Muscle layer of colon (tissue), 2 donors: ENCODE measurements around the gene CDC25B.

Experiments used
- H3K27ac ChIP-seq: one replicate; pipeline ENCODE4 v1.7.0; 2013; ENCODE audit warnings: low read depth, mild to moderate bottlenecking, low read length, moderate library complexity
- H3K27me3 ChIP-seq, 2 donors: one replicate each; pipeline ENCODE4 v1.7.0; 2013; ENCODE audit warnings: low read length in 2 of 2, mild to moderate bottlenecking in 2 of 2; ENCODE audit not compliant: insufficient read depth in 2 of 2, control insufficient read depth in 1 of 2
- H3K36me3 ChIP-seq: one replicate; pipeline ENCODE4 v1.7.0; 2013; ENCODE audit warnings: mild to moderate bottlenecking, low read length; ENCODE audit not compliant: insufficient read depth
- H3K4me1 ChIP-seq: one replicate; pipeline ENCODE4 v1.7.0; 2013; ENCODE audit warnings: mild to moderate bottlenecking, low read length; ENCODE audit not compliant: insufficient read depth
- H3K4me3 ChIP-seq, 2 donors: one replicate each; pipeline ENCODE4 v1.7.0; 2013; ENCODE audit warnings: low read length in 2 of 2, low read depth in 1 of 2, mild to moderate bottlenecking in 1 of 2, moderate library complexity in 1 of 2
- H3K9ac ChIP-seq: one replicate; pipeline ENCODE4 v1.7.0; 2013; ENCODE audit warnings: low read length
- H3K9me3 ChIP-seq: one replicate; pipeline ENCODE4 v1.7.0; 2013; ENCODE audit warnings: mild to moderate bottlenecking, low read length
- donor health status: abdominal sarcoma.
- donor health status: Adenocarcinoma of cecum.

Gene CDC25B

DNA sequence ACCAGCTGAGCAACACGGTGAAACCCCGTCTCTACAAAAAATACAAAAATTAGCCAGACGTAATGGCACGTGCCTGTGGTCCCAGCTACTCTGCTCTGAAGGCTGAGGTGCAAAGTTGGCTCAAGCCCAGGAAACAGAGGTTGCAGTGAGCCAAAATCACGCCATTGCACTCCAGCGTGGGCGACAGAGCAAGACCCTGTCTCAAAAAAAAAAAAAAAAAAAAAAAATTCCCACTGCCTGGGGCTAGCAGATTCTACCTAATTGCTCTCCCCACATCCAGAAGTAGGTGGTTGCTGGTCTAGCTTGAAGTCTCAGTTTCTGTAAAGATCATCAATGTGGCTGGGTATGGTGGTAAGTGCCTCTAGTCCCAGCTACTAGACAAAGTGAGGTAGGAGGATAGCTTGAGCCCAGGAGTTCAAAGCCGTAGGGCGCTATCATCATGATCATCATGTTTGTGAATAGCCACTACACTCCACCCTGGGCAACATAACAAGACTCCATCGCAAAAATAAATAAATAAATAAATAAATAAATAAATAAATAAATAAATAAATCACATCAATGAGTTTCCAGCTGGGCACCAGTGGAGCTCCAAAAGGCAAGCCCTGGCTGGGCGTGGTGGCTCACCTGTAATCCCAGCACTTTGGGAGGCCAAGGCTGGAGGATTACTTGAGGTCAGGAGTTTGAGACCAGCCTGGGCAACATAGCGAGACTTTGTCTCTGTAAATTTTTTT lies 17.9 kb downstream of the CDC25B start:
- Histone ChIP-seq H3K27me3 (no peaks in the 10 kb centered on the region), H3K4me3 (no peak overlapping the region), H3K9me3 (no peaks in the 10 kb centered on the region), H3K4me1 (peaks cover 40% of the 10 kb centered on the region), H3K9ac (no peak overlapping the region), H3K27ac (no peak overlapping the region), H3K36me3 (no peaks in the 10 kb centered on the region)

DNA sequence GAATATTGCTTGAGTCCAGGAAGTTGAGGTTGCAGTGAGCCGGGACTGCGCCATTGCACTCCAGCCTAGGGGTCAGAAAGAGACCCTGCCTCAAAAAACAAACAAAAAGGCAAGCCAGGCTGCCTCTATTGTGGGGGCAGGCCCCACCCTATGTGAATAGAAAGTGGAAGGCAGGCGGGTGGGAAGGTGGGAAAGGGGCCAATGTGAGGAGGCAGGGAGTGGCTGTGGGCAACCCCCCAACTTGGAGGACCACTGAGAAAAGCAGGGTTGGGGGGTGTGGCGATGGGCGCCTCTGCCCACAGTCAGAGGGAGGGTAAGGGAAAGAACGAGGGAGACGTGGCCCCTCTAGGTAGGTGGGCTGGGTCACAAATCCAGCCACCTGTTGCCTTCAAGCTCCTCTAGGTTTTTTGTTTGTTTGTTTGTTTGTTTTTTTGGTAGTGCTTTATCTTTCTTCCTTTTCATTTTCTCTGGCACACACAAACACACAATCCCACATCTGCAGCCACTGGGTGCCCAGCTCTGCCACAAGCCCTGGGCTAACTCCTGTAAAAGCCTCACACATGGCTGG lies 18.9 kb downstream of the CDC25B start:
- no peak overlapping the region for H3K27ac ChIP-seq
- no peaks in the 10 kb centered on the region for H3K27me3 ChIP-seq
- H3K36me3 ChIP-seq: no peaks in the 10 kb centered on the region
- H3K9me3 ChIP-seq: no peaks in the 10 kb centered on the region
- no peak overlapping the region for H3K4me3 ChIP-seq
- peaks cover 46% of the 10 kb centered on the region for H3K4me1 ChIP-seq
- H3K9ac ChIP-seq: no peak overlapping the region

- H3K4me3 ChIP-seq: no peak overlapping the region
- no peaks in the 10 kb centered on the region for H3K36me3 ChIP-seq
- no peak overlapping the region for H3K27ac ChIP-seq
- H3K27me3 ChIP-seq: no peaks in the 10 kb centered on the region
- H3K9me3 ChIP-seq: no peaks in the 10 kb centered on the region
- peaks cover 38% of the 10 kb centered on the region for H3K4me1 ChIP-seq
- no peak overlapping the region for H3K9ac ChIP-seq
These were observed 19.7 kb downstream of the CDC25B start for GRCh38 chr20:3815703-3816315.

- Histone ChIP-seq H3K4me1 (peaks cover 27% of the 10 kb centered on the region), H3K9ac (no peak overlapping the region), H3K9me3 (no peaks in the 10 kb centered on the region), H3K4me3 (no peak overlapping the region), H3K27me3 (no peaks in the 10 kb centered on the region), H3K27ac (peak overlapping the region; percentile 97), H3K36me3 (peaks cover 11% of the 10 kb centered on the region)
These were observed 22.3 kb downstream of the CDC25B start for GRCh38 chr20:3818155-3819151.

DNA sequence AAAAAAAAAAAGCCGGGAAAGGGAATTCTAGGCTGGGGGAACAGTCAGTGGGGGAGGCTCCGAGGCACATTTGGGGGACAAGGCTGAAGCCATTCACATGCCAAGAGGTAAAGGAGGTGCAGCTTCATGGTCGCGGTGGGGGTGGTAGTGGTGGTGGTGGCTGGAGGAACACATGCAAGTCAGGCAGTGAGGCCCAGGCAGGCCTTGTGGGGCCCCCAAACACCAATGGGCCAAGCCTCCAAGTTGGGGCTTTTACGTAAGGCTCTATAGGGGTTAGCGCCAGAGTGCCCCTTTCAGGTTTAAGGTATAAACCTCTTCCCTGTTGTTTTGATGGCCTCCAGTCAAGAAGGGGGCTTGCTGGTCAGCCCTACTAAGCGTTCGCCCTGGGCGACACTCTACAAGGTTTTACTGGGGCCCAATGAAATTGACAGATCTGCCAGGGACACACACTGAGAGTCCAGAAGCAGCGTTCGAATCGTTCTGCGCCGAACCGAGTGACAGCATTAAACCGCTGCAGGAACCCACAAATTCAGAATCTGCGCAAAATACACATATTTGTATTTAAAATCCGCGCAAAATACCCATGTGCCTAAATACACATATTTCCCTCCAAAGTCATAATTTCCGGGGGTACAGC lies 23.4 kb downstream of the CDC25B start:
- Histone ChIP-seq H3K4me1 (peaks cover 25% of the 10 kb centered on the region), H3K36me3 (peaks cover 21% of the 10 kb centered on the region), H3K9me3 (no peaks in the 10 kb centered on the region), H3K27me3 (no peaks in the 10 kb centered on the region), H3K9ac (peak overlapping the region; percentile 85), H3K27ac (peak overlapping the region; percentile 97), H3K4me3 (peak overlapping the region; percentile 70 to 76)

- H3K9me3 ChIP-seq: no peaks in the 10 kb centered on the region
- H3K4me3 ChIP-seq: peak within 1 kb of the TSS; percentile 70 to 76
- peak within 1 kb of the TSS; percentile 97 for H3K27ac ChIP-seq
- no peaks in the 10 kb centered on the region for H3K27me3 ChIP-seq
- peaks cover 21% of the 10 kb centered on the region for H3K36me3 ChIP-seq
- peaks cover 25% of the 10 kb centered on the region for H3K4me1 ChIP-seq
- H3K9ac ChIP-seq: peak within 1 kb of the TSS; percentile 85
These were observed 24.2 kb downstream of the CDC25B start, which contains the start of gene AP5S1 for GRCh38 chr20:3820048-3820900. Gene AP5S1 (plus strand): TSS chr20:3820547. CDS start chr20:3822118, 1,571 bp downstream.

DNA sequence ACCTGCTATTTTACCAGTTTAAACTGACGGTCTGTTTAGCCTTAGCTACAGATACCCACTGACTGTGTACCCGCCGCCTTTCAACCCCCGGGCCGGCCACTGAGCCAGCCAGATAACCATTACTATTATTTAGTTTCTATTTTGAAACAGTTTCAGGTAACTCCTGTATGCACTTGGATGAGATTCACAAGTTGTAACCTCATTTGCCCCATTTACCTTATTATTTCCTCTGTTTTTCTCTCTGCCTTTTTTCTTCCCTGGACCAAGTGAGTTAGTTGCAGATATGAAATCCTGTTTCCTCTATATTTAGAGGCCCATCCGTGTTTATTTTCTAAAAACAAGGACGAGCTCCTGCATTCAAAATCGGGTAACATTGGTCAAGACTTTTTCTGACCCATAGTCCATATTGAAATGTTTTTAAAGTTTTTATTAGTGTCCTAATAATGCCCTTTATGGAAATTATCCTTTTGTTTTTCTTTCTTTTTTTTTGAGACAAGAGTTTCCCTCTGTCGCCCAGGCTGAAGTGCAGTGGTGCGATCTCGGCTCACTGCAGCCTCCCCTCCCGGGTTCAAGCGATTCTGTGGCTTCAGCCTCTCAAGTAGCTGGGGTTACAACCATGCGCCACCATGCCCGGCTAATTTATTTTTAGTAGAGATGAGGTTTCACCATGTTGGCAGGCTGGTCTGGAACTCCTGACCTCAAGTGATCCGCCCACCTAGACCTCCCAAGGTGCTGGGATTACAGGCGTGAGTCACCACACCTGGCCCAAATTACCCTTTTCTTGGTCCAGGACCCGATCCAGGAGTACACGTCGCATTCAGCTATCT lies 25.0 kb downstream of the CDC25B start:
- Histone ChIP-seq H3K4me3 (peak overlapping the region; percentile 70 to 76), H3K4me1 (peaks cover 25% of the 10 kb centered on the region), H3K27me3 (no peaks in the 10 kb centered on the region), H3K9me3 (no peaks in the 10 kb centered on the region), H3K36me3 (peaks cover 21% of the 10 kb centered on the region), H3K27ac (peak overlapping the region; percentile 97), H3K9ac (peak overlapping the region; percentile 85)

- H3K9me3 ChIP-seq: no peaks in the 10 kb centered on the region
- peaks cover 21% of the 10 kb centered on the region for H3K36me3 ChIP-seq
- no peak overlapping the region for H3K4me3 ChIP-seq
- peaks cover 25% of the 10 kb centered on the region for H3K4me1 ChIP-seq
- H3K27me3 ChIP-seq: no peaks in the 10 kb centered on the region
- no peak overlapping the region for H3K9ac ChIP-seq
- H3K27ac ChIP-seq: no peak overlapping the region
These were observed 25.9 kb downstream of the CDC25B start for GRCh38 chr20:3821996-3822395.

- Histone ChIP-seq H3K27me3 (no peaks in the 10 kb centered on the region), H3K9ac (no peak overlapping the region), H3K4me3 (no peak overlapping the region), H3K9me3 (no peaks in the 10 kb centered on the region), H3K27ac (no peak overlapping the region), H3K36me3 (peaks cover 25% of the 10 kb centered on the region), H3K4me1 (peaks cover 18% of the 10 kb centered on the region)
These were observed 27.8 kb downstream of the CDC25B start for GRCh38 chr20:3823881-3824280.
